Stimulated activated memory B cell treated with anti-CD40 and anti-IgM and Interleukin-4, amounts not matched to agents 10 μg/mL and 1 μg/mL and 100 μg/mL, for 72 hours (primary cell): ENCODE data around the gene PLCL1.

Source experiments
- ATAC-seq: fragments of 150-1000 bp; cut with Tn5 transposase; 2 replicates; pipeline ENCODE4 v1.10.0; 2021
- H3K27ac Mint-ChIP-seq: one replicate; pipeline ENCODE4 v1.8.0; 2022; ENCODE audit warnings: mild to moderate bottlenecking, mixed read lengths
- H3K27me3 Mint-ChIP-seq: one replicate; pipeline ENCODE4 v1.8.0; 2022; ENCODE audit warnings: mixed read lengths
- H3K36me3 Mint-ChIP-seq: one replicate; pipeline ENCODE4 v1.8.0; 2022; ENCODE audit warnings: mixed read lengths
- H3K4me1 Mint-ChIP-seq: one replicate; pipeline ENCODE4 v1.8.0; 2022; ENCODE audit warnings: mixed read lengths
- H3K4me3 Mint-ChIP-seq: one replicate; pipeline ENCODE4 v1.8.0; 2022; ENCODE audit warnings: mild to moderate bottlenecking, moderate library complexity, mixed read lengths
- H3K9me3 Mint-ChIP-seq: one replicate; pipeline ENCODE4 v1.8.0; 2022; ENCODE audit warnings: mixed read lengths

Gene PLCL1

DNA sequence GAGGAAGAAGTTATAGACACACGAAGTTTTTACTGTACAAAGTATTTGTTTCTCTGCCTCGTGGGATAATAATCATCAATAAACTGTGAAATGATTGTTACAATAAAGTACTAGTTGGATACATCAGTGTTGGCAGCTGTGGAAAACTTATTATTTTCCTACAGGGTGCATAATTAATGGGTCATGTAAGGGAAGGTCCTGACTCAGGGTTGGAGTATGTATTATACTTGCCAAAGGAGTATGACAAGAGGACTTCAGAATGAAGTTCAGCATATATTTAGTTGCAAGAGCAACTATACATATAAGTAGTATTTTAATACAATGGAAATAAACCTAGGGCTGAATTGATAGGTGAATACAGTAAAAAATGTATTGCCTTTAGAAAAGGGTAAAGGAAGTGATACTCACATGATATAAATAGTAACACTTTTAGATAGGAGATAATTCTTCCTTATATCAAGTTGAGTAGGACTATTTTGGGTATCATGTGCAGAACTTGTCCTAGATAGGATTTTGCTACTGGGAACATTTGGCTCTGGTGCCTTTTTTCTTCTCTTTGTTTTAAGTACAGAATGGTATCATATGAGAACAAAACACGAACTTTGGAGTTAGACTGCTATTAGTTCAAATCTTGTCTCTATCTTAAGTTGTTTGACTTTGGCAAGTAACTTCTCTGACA, 79.1 kb downstream of the PLCL1 start:
- no peaks in the 10 kb centered on the region for H3K4me1 Mint-ChIP-seq
- H3K27me3 Mint-ChIP-seq, result no peaks in the 10 kb centered on the region
- no peak overlapping the region for H3K27ac Mint-ChIP-seq
- no peaks in the 10 kb centered on the region for H3K36me3 Mint-ChIP-seq
- H3K9me3 Mint-ChIP-seq, result no peaks in the 10 kb centered on the region
- H3K4me3 Mint-ChIP-seq, result no peak overlapping the region
- ATAC-seq, result no peak

DNA sequence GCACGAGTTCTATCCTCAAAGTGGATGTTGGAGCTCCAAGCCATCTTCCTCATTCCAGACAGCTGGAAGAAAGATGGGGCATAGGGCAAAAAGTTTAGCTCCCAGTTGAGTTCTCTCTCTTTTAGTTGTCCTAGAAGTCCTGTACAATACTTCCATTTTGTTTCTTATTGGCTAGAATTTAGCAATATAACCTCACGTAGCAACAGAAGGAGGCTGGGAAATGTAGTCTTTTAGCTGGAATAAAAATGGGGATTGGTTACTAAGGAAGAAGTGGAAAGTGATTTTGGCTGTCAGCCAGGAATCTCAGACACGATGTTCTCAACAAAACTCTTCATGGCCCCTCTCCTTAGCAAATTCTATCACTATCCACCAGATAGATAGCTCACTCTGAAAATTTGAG, 79.9 kb downstream of the PLCL1 start:
- Mint-ChIP-seq H3K9me3 (no peaks in the 10 kb centered on the region), H3K27ac (no peak overlapping the region), H3K4me3 (no peak overlapping the region)

DNA sequence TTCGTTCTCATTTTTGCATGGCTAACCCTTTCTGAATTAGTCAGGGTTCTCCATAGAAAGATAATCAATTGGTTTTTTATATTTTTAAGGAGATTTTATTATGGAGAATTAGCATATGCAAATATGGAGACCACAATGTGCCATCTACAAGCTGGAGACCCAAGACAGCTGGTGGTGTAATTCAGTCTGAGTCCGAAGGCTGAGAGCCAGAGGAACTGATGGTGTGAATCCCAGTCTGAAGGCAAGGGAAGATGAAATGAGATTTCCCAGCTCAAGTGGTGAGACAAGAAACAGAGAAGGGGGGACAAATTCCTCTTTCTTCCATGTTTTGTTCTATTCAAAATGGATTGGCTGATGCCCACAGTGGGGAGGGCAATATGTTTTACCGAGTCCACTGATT, 80.7 kb downstream of the PLCL1 start:
- Mint-ChIP-seq H3K27me3 (no peaks in the 10 kb centered on the region), H3K4me3 (no peak overlapping the region), H3K4me1 (no peaks in the 10 kb centered on the region), H3K9me3 (no peaks in the 10 kb centered on the region), H3K36me3 (no peaks in the 10 kb centered on the region), H3K27ac (no peak overlapping the region)
- ATAC-seq, result no peak

More for the DNA sequence above, 79.9 kb downstream of the PLCL1 start:
- no peaks in the 10 kb centered on the region for H3K36me3 Mint-ChIP-seq
- no peak for ATAC-seq
- H3K27me3 Mint-ChIP-seq, result no peaks in the 10 kb centered on the region
- no peaks in the 10 kb centered on the region for H3K4me1 Mint-ChIP-seq

DNA sequence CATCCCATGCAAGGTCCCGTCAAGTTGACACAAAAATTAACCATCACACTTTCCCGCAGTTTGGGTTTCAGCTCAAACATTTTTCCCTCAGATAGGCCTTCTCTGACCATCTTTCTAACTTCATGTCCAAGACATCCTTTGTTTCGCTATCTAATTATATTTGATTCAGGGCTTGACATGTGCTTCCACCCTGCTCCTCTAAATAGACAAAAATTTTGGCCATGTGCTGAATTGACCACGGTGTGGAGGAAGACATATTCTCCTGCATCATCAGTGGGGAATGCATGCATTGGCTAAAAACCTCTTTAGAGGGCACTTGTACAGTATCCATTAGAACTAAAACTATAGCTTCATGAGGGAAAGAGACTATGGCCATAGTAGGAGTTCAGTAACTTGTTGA, 81.2 kb downstream of the PLCL1 start:
- no peaks in the 10 kb centered on the region for H3K36me3 Mint-ChIP-seq
- ATAC-seq, result no peak
- no peaks in the 10 kb centered on the region for H3K27me3 Mint-ChIP-seq
- H3K4me3 Mint-ChIP-seq, result no peak overlapping the region
- H3K27ac Mint-ChIP-seq, result no peak overlapping the region
- no peaks in the 10 kb centered on the region for H3K4me1 Mint-ChIP-seq
- no peaks in the 10 kb centered on the region for H3K9me3 Mint-ChIP-seq

DNA sequence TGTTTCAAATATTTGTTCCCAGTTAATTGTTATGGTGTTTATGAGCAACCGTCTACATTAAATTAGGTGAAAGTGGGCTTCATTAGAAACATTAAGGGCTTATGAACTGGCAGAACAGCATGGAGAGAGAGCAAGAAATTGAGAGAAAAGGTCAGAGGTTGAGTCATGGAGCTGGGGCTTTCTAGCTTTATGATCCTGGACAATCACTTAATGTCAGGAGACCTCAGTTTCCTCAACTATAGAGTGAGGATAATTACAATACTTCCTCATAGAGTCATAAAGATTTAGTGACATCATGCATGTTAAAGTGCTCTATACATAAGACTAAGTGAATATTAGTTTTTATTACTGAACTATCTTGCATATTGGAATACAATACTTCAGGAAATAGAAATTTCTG, 83.9 kb downstream of the PLCL1 start:
- H3K27me3 Mint-ChIP-seq, result no peaks in the 10 kb centered on the region
- ATAC-seq, result peak; percentile 31
- no peaks in the 10 kb centered on the region for H3K36me3 Mint-ChIP-seq
- no peaks in the 10 kb centered on the region for H3K9me3 Mint-ChIP-seq
- peak overlapping the region; percentile 31 for H3K27ac Mint-ChIP-seq
- no peaks in the 10 kb centered on the region for H3K4me1 Mint-ChIP-seq
- no peak overlapping the region for H3K4me3 Mint-ChIP-seq

DNA sequence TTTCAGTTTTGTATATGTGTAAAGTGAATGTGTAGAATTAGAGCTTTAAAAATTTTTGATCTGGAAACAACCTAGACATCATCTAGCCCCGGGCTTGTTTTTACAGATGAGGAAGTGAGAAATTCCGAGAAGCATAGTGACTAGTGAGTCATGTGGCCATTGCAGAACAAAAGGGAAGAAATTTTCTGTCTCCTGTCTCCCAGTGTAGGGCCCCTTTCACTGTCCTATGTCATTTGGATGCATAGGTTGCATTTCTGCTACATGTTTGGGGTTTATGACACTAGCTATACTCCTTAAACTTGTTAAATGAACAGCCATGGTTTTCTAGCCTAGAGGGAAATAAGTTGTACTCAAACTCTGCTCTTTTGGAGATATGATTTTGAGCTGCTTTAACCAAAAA, 84.6 kb downstream of the PLCL1 start:
- H3K27ac Mint-ChIP-seq, result peak overlapping the region; percentile 42
- H3K4me3 Mint-ChIP-seq, result no peak overlapping the region
- H3K36me3 Mint-ChIP-seq, result no peaks in the 10 kb centered on the region
- H3K27me3 Mint-ChIP-seq, result no peaks in the 10 kb centered on the region
- ATAC-seq, result peak; percentile 90
- H3K9me3 Mint-ChIP-seq, result no peaks in the 10 kb centered on the region
- H3K4me1 Mint-ChIP-seq, result no peaks in the 10 kb centered on the region

DNA sequence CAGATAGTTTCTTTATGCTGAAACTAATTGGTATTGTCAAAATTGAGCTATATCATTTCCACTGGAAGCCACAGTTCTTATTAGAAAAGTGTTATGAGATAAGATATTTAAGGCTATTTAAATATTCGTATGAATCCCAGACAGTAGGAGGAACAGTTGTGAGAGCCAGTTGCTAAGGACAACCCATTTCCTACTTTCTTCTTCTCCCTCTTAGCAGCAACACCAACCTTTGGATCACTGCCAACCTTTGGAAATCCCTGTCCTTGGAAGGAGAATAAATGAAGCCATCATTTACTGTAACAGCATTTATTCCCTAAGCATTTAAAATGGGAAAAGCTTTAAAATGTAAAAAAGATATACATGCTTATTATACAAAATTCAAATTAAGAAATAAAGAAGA, 85.8 kb downstream of the PLCL1 start:
- H3K9me3 Mint-ChIP-seq, result no peaks in the 10 kb centered on the region
- no peaks in the 10 kb centered on the region for H3K4me1 Mint-ChIP-seq
- H3K36me3 Mint-ChIP-seq, result no peaks in the 10 kb centered on the region
- no peak for ATAC-seq
- no peak overlapping the region for H3K4me3 Mint-ChIP-seq
- no peaks in the 10 kb centered on the region for H3K27me3 Mint-ChIP-seq
- H3K27ac Mint-ChIP-seq, result no peak overlapping the region

DNA sequence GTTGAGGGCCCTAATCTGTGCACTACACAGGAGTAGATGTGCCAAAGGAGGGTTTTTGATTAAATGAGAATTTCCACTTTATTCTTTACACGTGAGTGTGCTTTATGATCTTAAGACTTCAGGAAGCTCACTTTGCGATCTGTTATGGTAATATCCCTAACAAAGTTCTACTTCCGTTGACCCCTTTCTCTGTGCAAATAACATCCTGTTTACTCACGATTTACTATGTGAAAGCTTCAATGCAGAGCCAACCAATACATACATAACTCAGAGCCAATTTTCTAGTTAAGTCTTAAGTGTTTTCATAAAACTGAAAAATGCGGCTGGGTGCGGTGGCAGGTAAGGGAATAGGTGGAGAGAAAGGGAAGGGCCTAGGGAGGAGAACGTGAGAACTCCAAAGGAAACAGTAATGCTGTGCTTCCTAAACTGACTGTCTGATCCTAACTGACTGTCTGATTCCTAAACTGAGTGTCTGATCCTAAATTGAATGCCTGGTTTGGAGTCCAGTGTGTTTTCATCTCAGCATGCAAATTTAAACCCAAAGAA, 87.6 kb downstream of the PLCL1 start:
- no peak for ATAC-seq
- H3K9me3 Mint-ChIP-seq, result peaks cover 1% of the 10 kb centered on the region
- H3K27ac Mint-ChIP-seq, result no peak overlapping the region

DNA sequence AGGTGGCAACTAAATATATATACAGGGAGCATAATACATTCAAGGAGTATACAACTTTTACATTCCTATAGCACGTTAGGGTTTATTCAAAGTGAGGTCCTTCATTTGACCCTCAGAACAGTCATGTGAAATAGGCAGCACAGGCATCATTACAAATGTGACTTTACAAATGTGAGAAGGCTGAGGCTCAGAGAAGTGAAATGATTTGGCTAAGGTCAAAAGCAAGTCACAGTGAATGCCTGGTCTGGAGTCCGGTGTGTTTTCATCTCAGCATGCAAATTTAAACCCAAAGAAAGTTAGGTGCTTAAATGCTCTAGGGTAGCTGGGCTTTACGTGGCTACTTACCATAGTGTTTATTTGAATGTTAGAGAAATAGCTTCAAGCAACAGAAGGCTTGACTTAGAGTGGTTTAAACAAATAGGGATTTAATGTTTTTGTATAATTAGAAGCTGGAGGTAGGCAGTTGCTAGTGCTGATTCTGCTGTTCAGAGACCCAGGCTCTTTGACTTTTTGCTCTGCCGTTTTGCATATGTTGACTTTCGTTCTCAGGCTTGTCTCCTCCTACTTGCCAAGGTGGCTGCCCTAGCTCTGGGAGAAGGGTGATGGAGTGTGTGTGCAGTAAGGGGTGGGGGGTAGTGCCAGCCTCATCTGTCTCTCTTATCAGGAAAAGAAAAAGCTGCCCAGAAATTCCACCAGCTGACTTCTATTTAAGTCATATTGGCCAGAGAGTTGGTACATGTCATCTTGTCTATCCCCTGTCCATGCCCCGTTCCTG, 89.2 kb downstream of the PLCL1 start:
- H3K27ac Mint-ChIP-seq, result no peak overlapping the region
- H3K27me3 Mint-ChIP-seq, result no peaks in the 10 kb centered on the region
- H3K4me1 Mint-ChIP-seq, result no peaks in the 10 kb centered on the region
- ATAC-seq, result no peak
- no peak overlapping the region for H3K4me3 Mint-ChIP-seq
- no peaks in the 10 kb centered on the region for H3K36me3 Mint-ChIP-seq
- peaks cover 3% of the 10 kb centered on the region for H3K9me3 Mint-ChIP-seq

More for the DNA sequence above, 87.6 kb downstream of the PLCL1 start:
- Mint-ChIP-seq H3K4me3 (no peak overlapping the region), H3K36me3 (no peaks in the 10 kb centered on the region), H3K4me1 (no peaks in the 10 kb centered on the region), H3K27me3 (no peaks in the 10 kb centered on the region)

DNA sequence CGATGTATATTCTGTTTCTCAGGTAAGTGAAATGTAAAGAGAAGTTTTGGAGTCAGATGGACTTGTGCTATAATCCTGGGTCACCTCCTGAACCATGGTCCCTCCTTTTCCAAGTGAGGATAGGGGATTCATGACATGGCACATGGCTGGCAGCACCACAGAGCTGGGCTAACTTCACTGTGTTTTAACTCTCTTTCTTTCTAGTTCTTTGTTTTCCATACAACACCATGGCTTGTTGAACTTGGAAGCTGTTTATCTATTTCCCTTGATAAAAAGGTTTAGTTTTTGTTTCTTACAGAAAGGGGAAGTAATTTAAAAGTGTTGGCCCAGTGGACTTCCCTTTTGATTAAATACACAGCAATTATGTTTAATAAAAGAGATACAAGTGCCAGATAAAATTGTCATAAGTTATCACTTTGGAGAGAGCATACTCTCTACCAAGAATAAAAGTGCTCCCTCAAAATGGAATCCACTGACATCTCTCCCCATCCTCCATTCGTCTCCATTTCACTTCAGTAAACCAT, 90.4 kb downstream of the PLCL1 start:
- Mint-ChIP-seq H3K27me3 (peaks cover 1% of the 10 kb centered on the region), H3K4me3 (no peak overlapping the region), H3K4me1 (no peaks in the 10 kb centered on the region), H3K36me3 (no peaks in the 10 kb centered on the region), H3K27ac (no peak overlapping the region), H3K9me3 (peaks cover 3% of the 10 kb centered on the region)
- ATAC-seq, result no peak

DNA sequence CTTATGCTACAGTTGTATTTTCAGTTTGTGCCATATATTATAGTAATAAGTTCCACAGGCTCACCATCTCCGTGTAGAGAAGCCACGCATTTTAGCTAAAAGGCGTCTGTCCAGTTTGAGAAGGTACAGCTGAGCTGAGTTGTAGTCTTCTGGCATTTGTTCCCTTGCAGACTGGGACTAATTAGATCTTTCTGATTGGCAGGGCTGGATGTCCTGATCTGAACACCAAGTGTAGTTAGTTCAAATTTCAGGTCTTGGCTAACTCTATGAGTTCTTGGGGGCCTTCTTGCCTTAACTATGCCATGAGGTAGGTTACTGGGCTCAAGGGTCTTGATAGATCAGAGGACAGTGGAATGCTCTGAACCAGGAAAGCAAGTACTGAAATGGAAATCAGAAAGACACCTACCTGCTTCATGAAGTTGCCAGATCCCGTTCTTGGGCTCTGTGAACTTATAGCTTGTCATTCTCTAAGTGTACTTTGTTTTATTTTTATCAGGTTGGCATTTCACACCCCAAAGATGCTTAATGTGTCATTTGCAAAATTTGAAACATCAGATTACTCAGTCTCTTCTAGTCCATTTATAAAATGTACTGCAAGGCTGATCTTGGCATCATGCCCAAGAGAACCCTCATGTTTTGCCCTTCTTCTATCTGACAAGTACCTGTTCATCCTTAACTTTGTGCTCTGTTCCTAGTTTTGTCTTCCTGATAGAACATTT, 93.7 kb downstream of the PLCL1 start:
- H3K27me3 Mint-ChIP-seq, result peaks cover 10% of the 10 kb centered on the region

DNA sequence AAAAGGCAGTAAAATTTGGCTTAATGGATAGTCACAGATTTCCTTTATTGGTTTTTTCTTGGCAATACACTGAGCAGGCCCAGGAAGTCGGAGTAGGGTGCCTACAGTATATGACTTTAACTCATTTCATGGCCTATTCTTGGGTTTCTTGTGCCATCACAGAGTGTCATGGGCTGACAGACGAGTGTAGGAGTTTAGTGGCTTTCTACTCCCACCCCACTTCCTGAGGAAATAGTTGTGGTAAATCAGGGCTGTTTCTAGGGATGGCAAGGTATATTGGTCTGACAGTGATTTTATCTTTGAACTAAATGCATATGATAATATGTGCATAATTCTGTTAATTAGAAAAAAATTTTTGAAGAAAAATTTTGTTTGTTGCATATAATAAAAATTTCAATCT, 100.1 kb downstream of the PLCL1 start:
- H3K36me3 Mint-ChIP-seq, result no peaks in the 10 kb centered on the region
- H3K4me3 Mint-ChIP-seq, result no peak overlapping the region
- H3K27me3 Mint-ChIP-seq, result peaks cover 23% of the 10 kb centered on the region
- H3K4me1 Mint-ChIP-seq, result no peaks in the 10 kb centered on the region
- no peak for ATAC-seq
- H3K9me3 Mint-ChIP-seq, result peaks cover 6% of the 10 kb centered on the region
- H3K27ac Mint-ChIP-seq, result no peak overlapping the region

More for the DNA sequence above, 93.7 kb downstream of the PLCL1 start:
- no peaks in the 10 kb centered on the region for H3K36me3 Mint-ChIP-seq
- H3K27ac Mint-ChIP-seq, result no peak overlapping the region
- ATAC-seq, result no peak
- H3K4me1 Mint-ChIP-seq, result no peaks in the 10 kb centered on the region
- H3K4me3 Mint-ChIP-seq, result no peak overlapping the region
- H3K9me3 Mint-ChIP-seq, result peaks cover 7% of the 10 kb centered on the region

DNA sequence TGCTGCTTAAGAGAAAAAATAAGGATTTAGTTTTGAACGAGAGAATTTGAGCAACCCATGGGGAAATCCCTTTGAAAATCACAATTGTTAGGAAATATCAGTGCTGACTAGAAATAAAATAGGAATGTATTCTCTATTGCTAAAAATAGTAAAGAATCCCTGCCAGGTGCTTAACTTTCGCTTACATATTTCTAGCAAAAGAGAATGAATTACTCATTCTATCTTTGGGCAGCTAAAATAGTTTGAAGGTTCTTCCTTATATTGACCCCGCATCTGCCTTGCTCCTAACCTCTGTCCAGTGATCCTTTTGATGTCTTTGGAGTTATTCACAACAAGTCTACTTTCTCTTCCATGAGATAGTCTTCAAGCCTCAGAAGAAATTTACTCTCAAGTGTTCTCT, 103.8 kb downstream of the PLCL1 start:
- H3K36me3 Mint-ChIP-seq, result no peaks in the 10 kb centered on the region
- H3K4me3 Mint-ChIP-seq, result no peak overlapping the region
- H3K27ac Mint-ChIP-seq, result no peak overlapping the region
- H3K27me3 Mint-ChIP-seq, result peaks cover 27% of the 10 kb centered on the region
- no peaks in the 10 kb centered on the region for H3K4me1 Mint-ChIP-seq
- peaks cover 2% of the 10 kb centered on the region for H3K9me3 Mint-ChIP-seq
- ATAC-seq, result no peak

DNA sequence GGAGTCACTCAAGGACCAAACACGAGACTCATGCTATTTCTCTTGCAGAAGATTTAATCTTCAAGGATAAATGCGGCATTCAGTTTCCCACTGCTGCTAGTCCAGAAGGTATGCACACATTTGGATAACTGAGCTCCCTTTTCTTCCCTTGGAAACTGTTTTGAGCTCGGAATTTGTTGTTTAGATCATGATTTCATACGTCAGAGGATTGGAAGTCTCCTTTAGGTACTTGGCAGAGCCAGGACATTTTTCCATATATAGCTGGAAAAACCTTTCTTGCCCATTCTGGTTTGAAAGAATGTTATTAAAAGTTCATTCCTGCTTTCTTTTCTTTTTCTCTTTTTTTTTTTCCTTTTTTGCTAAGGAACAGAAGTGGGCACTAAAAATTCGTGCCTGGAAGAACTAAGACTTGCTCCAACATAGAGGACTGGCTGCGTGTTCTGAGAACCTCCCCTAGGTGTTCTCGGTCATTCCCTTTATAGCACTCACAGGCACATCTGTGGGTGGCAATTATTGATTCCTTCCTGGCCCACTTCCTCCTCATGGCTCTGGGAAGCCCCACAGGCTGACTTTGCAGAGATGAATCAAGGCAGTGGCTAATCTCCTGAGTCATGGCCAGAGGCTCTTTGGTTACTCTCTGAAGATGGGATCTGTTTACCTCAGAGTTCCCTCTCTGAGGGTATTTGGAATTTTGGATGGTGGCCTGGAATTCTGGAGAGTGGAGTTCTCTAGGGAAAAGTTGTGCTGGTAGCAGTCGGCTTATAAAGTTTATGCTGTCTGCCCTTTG, 104.8 kb downstream of the PLCL1 start:
- no peaks in the 10 kb centered on the region for H3K4me1 Mint-ChIP-seq
- peaks cover 27% of the 10 kb centered on the region for H3K27me3 Mint-ChIP-seq
- no peak for ATAC-seq
- H3K9me3 Mint-ChIP-seq, result peaks cover 2% of the 10 kb centered on the region
- H3K4me3 Mint-ChIP-seq, result no peak overlapping the region
- H3K27ac Mint-ChIP-seq, result no peak overlapping the region
- no peaks in the 10 kb centered on the region for H3K36me3 Mint-ChIP-seq

DNA sequence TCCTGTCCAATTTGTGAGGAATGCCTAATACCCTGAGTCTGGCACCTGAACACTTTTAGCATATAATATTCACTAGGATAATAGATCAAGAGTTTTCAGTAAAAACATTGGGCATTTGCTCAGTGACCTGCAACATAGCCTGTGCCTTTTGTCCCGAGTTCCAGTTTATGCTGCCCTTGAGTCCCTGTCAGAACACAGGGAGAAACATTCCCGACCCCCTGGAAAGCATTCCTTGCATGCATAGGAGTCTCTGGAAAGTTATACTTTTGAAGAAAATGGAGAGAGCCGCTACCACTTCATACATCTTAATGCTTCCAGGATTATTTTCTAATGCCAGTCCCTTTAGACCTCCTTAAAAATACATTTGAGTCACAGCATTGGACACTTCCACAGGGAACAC, 107.3 kb downstream of the PLCL1 start:
- peaks cover 22% of the 10 kb centered on the region for H3K27me3 Mint-ChIP-seq
- ATAC-seq, result no peak
- H3K36me3 Mint-ChIP-seq, result no peaks in the 10 kb centered on the region
- H3K4me1 Mint-ChIP-seq, result no peaks in the 10 kb centered on the region
- no peaks in the 10 kb centered on the region for H3K9me3 Mint-ChIP-seq
- H3K4me3 Mint-ChIP-seq, result no peak overlapping the region
- no peak overlapping the region for H3K27ac Mint-ChIP-seq
